Prostate gland (tissue), 2 donors: ENCODE data around the gene SLCO2B1.

Experiments
- CTCF ChIP-seq, 4 experiments: fragments of 200-600 bp in 2 of 4; fragments of 450-650 bp in 2 of 4; sonication (generic) in 2 of 4; IDR thresholded peaks; 1 replicate in 3 of 4; 2 replicates in 1 of 4; pipeline ENCODE4 v1.5.1; 2016 to 2019; ENCODE audit warnings: antibody characterized with exemption in 4 of 4, mild to moderate bottlenecking in 2 of 4, moderate library complexity in 2 of 4
- POLR2AphosphoS5 ChIP-seq: sonication (generic); formaldehyde crosslinking; IDR thresholded peaks from one replicate; pipeline ENCODE4 v1.6.1; 2017; ENCODE audit warnings: antibody characterized with exemption

DNA sequence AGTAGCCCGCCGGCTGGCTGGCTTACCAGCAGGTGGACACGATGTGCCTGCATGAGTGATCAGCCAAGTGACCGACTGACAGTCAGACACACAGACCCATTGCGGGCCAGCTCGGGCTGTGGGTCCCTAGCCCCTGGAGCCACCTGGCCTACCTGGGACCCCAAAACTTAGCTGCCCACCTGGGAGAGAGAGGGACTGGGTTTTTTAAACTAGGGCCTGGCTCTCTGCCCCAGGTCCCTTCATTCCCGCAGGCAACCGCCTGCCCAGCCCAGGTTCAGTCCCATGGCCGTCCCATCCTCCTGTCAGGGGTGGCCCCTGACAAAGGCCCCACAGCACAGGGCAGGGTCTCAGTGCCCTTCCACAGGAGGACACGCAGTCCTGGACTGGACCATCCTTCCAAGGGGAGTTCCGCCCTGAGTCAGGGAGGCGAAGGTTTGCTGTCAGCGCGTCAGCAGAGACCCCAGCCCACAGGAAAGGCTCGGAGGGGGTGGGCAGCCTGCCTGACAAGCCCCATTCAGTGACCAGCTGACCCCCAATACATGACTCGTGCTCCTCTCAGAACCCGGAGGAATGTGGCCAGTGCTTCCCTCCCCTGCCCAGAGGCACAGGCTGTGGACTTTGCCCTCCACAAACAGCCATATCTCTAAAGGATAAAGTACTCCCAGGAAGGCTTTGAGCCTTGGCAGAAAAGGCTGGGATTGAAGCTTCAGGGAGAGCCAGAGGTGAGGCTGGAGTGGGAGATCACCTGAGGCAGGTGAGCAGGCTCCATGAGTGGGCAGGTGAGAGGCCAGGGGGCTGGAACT lies 8.4 kb downstream of the SLCO2B1 start:
- no peak for TF ChIP-seq POLR2AphosphoS5
- no peak for TF ChIP-seq CTCF (IDR thresholded peaks at IDR 0.05)
